HepG2 (cell line): ENCODE data around the gene PAM16. TPM values are rescaled to one million over a fixed set of nuclear protein-coding genes. Genes with fewer than 3 reads are reported as not detected.
A peak's percentile ranks its signal among the peaks of the same experiment; 100 is the strongest.

ENCODE experiments used
- ATAC-seq: fragments of 200-7000 bp; cut with Tn5 transposase; 3 replicates; pipeline ENCODE4 v1.9.1; 2020; ENCODE audit warnings: mild to moderate bottlenecking, moderate library complexity
- BruUV-seq: library from RNA; stranded (reverse); fragments of 400-500 nt; replicated peaks from 2 replicates; lab custom pipeline; 2021; lab: Mats Ljungman, UMichigan
- CTCF ChIA-PET: fragments of 300-600 bp; formaldehyde crosslinking; extraction: SDS; loops from one replicate; lab custom pipeline; 2021; ENCODE audit warnings: low total read pairs, inconsistent platforms, low intra/inter-chr PET ratio; lab: Yijun Ruan, JAX
- POLR2A ChIA-PET: fragments of 350-600 bp; sonication (Branson Sonifier 250); formaldehyde crosslinking; loops from one replicate; lab custom pipeline; 2020; ENCODE audit warnings: antibody characterized with exemption, inconsistent platforms; lab: Yijun Ruan, JAX
- DNase-seq: peaks from one replicate; pipeline ENCODE4 v3.0.0-alpha.2; 2015; ENCODE audit warnings: low spot score
- FAIRE-seq: peaks from 3 replicates; lab custom pipeline; 2011; peaks lifted over from hg19 to GRCh38; lab: Jason Lieb, UNC
- H2AFZ ChIP-seq: one replicate; pipeline ENCODE4 v1.6.1; 2011; ENCODE audit warnings: low read length, inconsistent platforms
- H3K27ac ChIP-seq: fragments of 300-600 bp; 3 replicates; pipeline ENCODE4 v1.8.0; 2011; ENCODE audit warnings: mixed run types, mild to moderate bottlenecking, mixed read lengths, low read length, inconsistent platforms; ENCODE audit not compliant: insufficient read depth; ENCODE audit errors: extremely low read length
- H3K27me3 ChIP-seq, 2 experiments: fragments of 200-600 bp in 1 of 2; 2 replicates in 1 of 2; 3 replicates in 1 of 2; pipeline versions ENCODE4 v1.6.0 to v1.8.0; 2011; ENCODE audit warnings: low read length in 2 of 2, mild to moderate bottlenecking in 2 of 2, moderate library complexity in 2 of 2, inconsistent platforms in 1 of 2; ENCODE audit not compliant: insufficient read depth in 2 of 2, control insufficient read depth in 1 of 2
- H3K36me3 ChIP-seq, 2 experiments: fragments of 200-600 bp in 1 of 2; replicated peaks in 1 of 2; 2 replicates in 1 of 2; 3 replicates in 1 of 2; pipeline versions ENCODE4 v1.5.1 to v1.8.0; 2011; ENCODE audit warnings: low read length in 2 of 2, inconsistent platforms in 1 of 2; ENCODE audit not compliant: insufficient read depth in 2 of 2, control insufficient read depth in 1 of 2
- H3K4me1 ChIP-seq: 2 replicates; pipeline ENCODE4 v1.5.1; 2012; ENCODE audit warnings: low read length, inconsistent platforms; ENCODE audit not compliant: insufficient read depth
- H3K4me2 ChIP-seq: 2 replicates; pipeline ENCODE4 v1.6.0; 2011; ENCODE audit warnings: low read depth, low read length, inconsistent platforms
- H3K4me3 ChIP-seq, 3 experiments: fragments of 200-600 bp in 1 of 3; sonication (generic), shearing (Covaris generic) in 1 of 3; replicated peaks in 1 of 3; 2 replicates each; pipeline ENCODE4 v1.5.1; 2011 to 2016; ENCODE audit warnings: low read length in 3 of 3, inconsistent platforms in 2 of 3, low read depth in 2 of 3, mild to moderate bottlenecking in 2 of 3, control low read depth in 1 of 3, mixed read lengths in 1 of 3; ENCODE audit not compliant: insufficient read depth in 1 of 3
- H3K79me2 ChIP-seq: one replicate; pipeline ENCODE4 v1.6.1; 2011; ENCODE audit warnings: low read length, inconsistent platforms; ENCODE audit not compliant: insufficient read depth
- H3K9ac ChIP-seq: 2 replicates; pipeline ENCODE4 v1.6.0; 2011; ENCODE audit warnings: mild to moderate bottlenecking, low read depth, low read length, inconsistent platforms; ENCODE audit not compliant: insufficient read depth
- H3K9me3 ChIP-seq: 2 replicates; pipeline ENCODE4 v1.5.1; 2012; ENCODE audit warnings: mild to moderate bottlenecking, low read length
- H4K20me1 ChIP-seq: 2 replicates; pipeline ENCODE4 v1.6.0; 2011; ENCODE audit warnings: inconsistent platforms, mild to moderate bottlenecking, low read length, moderate library complexity; ENCODE audit not compliant: insufficient read depth
- ARID3A ChIP-seq: IDR thresholded peaks from 2 replicates; pipeline ENCODE4 v1.6.1; 2012; ENCODE audit warnings: low read depth, low read length, improper control_type of control experiment
- BHLHE40 ChIP-seq: IDR thresholded peaks from 2 replicates; pipeline ENCODE4 v1.6.1; 2011; ENCODE audit warnings: low read length, improper control_type of control experiment
- CBX5 ChIP-seq: sonication (generic); formaldehyde crosslinking; IDR thresholded peaks from 2 replicates; pipeline ENCODE4 v1.4.0; 2020; ENCODE audit warnings: missing genetic modification reagents, borderline replicate concordance
- CSRNP2 ChIP-seq: sonication (generic); formaldehyde crosslinking; conservative IDR thresholded peaks from 2 replicates; pipeline ENCODE4 v1.8.0; 2022; ENCODE audit warnings: low read depth, missing genetic modification reagents
- GLI4 ChIP-seq: sonication (generic); formaldehyde crosslinking; IDR thresholded peaks from 2 replicates; pipeline ENCODE4 v1.5.1; 2020; ENCODE audit warnings: missing genetic modification reagents, mild to moderate bottlenecking, moderate library complexity, borderline replicate concordance
- HNF4A ChIP-seq: sonication (generic); formaldehyde crosslinking; IDR thresholded peaks from 2 replicates; pipeline ENCODE4 v1.4.0; 2020; ENCODE audit warnings: missing genetic modification reagents
- HOXA3 ChIP-seq: sonication (generic); formaldehyde crosslinking; IDR thresholded peaks from 2 replicates; pipeline ENCODE4 v1.5.0; 2020; ENCODE audit warnings: missing genetic modification reagents
- IRF9 ChIP-seq: sonication (generic); formaldehyde crosslinking; IDR thresholded peaks from 2 replicates; pipeline ENCODE4 v1.8.0; 2022; ENCODE audit warnings: missing genetic modification reagents, mild to moderate bottlenecking, borderline replicate concordance
- RBFOX2 ChIP-seq: fragments of 200-400 bp; formaldehyde crosslinking; IDR thresholded peaks from 2 replicates; pipeline ENCODE4 v1.6.1; 2017; ENCODE audit warnings: low read depth, mild to moderate bottlenecking, low read length
- TBX2 ChIP-seq: sonication (generic); formaldehyde crosslinking; IDR thresholded peaks from 2 replicates; pipeline ENCODE4 v1.5.0; 2020; ENCODE audit warnings: missing genetic modification reagents, mild to moderate bottlenecking, borderline replicate concordance
- YY1 ChIP-seq: IDR thresholded peaks from 2 replicates; pipeline ENCODE4 v1.6.1; 2011; ENCODE audit warnings: low read length, low read depth, moderate library complexity, mild to moderate bottlenecking; ENCODE audit not compliant: insufficient read depth, insufficient replicate concordance
- ZBTB34 ChIP-seq: sonication (generic); formaldehyde crosslinking; IDR thresholded peaks from 2 replicates; pipeline ENCODE4 v1.8.0; 2022; ENCODE audit warnings: mild to moderate bottlenecking, missing genetic modification reagents
- ZNF430 ChIP-seq: sonication (generic); formaldehyde crosslinking; IDR thresholded peaks from 2 replicates; pipeline ENCODE4 v1.9.0; 2021; ENCODE audit warnings: mild to moderate bottlenecking, missing genetic modification reagents
- ZNF543 ChIP-seq: sonication (generic); formaldehyde crosslinking; IDR thresholded peaks from 2 replicates; pipeline ENCODE4 v1.4.0; 2020; ENCODE audit warnings: mild to moderate bottlenecking, missing genetic modification reagents
- ZNF773 ChIP-seq: sonication (generic); formaldehyde crosslinking; IDR thresholded peaks from 2 replicates; pipeline ENCODE4 v1.4.0; 2020; ENCODE audit warnings: missing genetic modification reagents, borderline replicate concordance
- ZNF780A ChIP-seq: sonication (generic); formaldehyde crosslinking; IDR thresholded peaks from 2 replicates; pipeline ENCODE4 v1.8.0; 2022; ENCODE audit warnings: mild to moderate bottlenecking, missing genetic modification reagents, moderate library complexity
- WGBS: methylation state at CpG from one replicate; pipeline ENCODE4 v1.1.6; 2017; ENCODE audit warnings: low lambda C conversion rate; 5-methylcytosine and 5-hydroxymethylcytosine counted together
- in situ Hi-C: cut with HindIII; loops from 2 replicates; pipeline ENCODE4 v1.10.0; 2017; ENCODE audit warnings: low pct_unique_long_range_greater_than_20kb; ENCODE audit not compliant: extremely low pct_ligation_motif_present
- intact Hi-C: fragments of 100-400 bp; cut with micrococcal nuclease; formaldehyde crosslinking; loops from one replicate; pipeline ENCODE4 v1.10.0; 2022; ENCODE audit not compliant: unreplicated experiment
- polyA plus RNA-seq, 8 experiments: library from polyadenylated mRNA; depleted of rRNA in 3 of 8; stranded (reverse) in 7 of 8; unstranded in 1 of 8; fragments of >200 nt; fragmentation: Illumina TruSeq in 4 of 8; extraction: Trizol in 4 of 8; gene quantifications; 2 replicates each; pipeline versions ENCODE4 v1.2.1 to v1.2.3, GENCODE V29; 2011 to 2016; ENCODE audit warnings: low read depth in 4 of 8, missing spikeins in 1 of 8, mixed read lengths in 1 of 8; ENCODE audit not compliant: insufficient read depth in 1 of 8
- total RNA-seq, 5 experiments: library from RNA; depleted of rRNA; stranded (reverse); fragments of >200 nt; fragmentation: Illumina TruSeq; extraction: Trizol; gene quantifications; 2 replicates each; pipeline ENCODE4 v1.2.3, GENCODE V29; 2016; ENCODE audit warnings: low read depth in 1 of 5

PAM16 gene
- total and polyA plus RNA-seq, 2 of the 13 experiments (the other 11 are each of a cell fraction or from before 2014, with no cell fraction given) = 51.5 to 51.8 TPM

- ATAC-seq (peak; percentile 84), FAIRE-seq (peak; percentile 92), DNase-seq (peak; percentile 92)
- Histone ChIP-seq H3K27ac (no peak overlapping the region), H3K27me3 (peaks cover 3 to 25% of the 10 kb centered on the region in 2 experiments; a peak in 4 of 5 replicates), H3K4me2 (peak overlapping the region; percentile 63), H3K9me3 (no peaks in the 10 kb centered on the region), H3K79me2 (no peaks in the 10 kb centered on the region), H3K36me3 (no peaks in the 10 kb centered on the region), H3K4me1 (peaks cover 81% of the 10 kb centered on the region), H3K4me3 (peak overlapping the region in 1 of 3 experiments; percentile 48; a peak in 1 of 6 replicates), H4K20me1 (0 out of 2 replicates have a peak, but pooled peaks cover 3% of the 10 kb centered on the region), H2AFZ (no peak overlapping the region), H3K9ac (no peak overlapping the region)
- 4% methylated on average over 31 of the region's 43 CpGs for WGBS
- ChIA-PET CTCF (interaction anchor here (0.7 to 6.7 kb wide), 5 partner anchors 11 to 89 kb away, joined by 3 to 69 read pairs (median 4); no protein-coding TSS in a partner anchor), POLR2A (interaction anchor here (1.4 to 3.3 kb wide), 3 partner anchors 10 to 40 kb away, joined by 3 to 11 read pairs (median 11); no protein-coding TSS in a partner anchor)
- intact Hi-C loops (loop anchor here (1.0 kb wide), 2 partner anchors 16 to 24 kb away; no protein-coding TSS in a partner anchor), in situ Hi-C loops (no loop called here)
- no TSS peak for BruUV-seq
- TF ChIP-seq ARID3A (no peak), YY1 (peak; percentile 51), CBX5 (peak; percentile 26; the same call in 1 of the 2 replicates), CSRNP2 (CRISPR knock-in tag) (0 out of 2 replicates have a peak, but pooled peaks have one; percentile 22), RBFOX2 (no peak), GLI4 (CRISPR knock-in tag) (no peak), ZNF773 (no peak), IRF9 (CRISPR knock-in tag) (peak; percentile 3; the same call in 1 of the 2 replicates), HOXA3 (CRISPR knock-in tag) (peak; percentile 78), ZNF543 (CRISPR knock-in tag) (0 out of 2 replicates have a peak, but pooled peaks have one; percentile 53), ZNF430 (CRISPR knock-in tag) (no peak), TBX2 (CRISPR knock-in tag) (peak; percentile 46), ZBTB34 (0 out of 2 replicates have a peak, but pooled peaks have one; percentile 59), ZNF780A (CRISPR knock-in tag) (peak; percentile 2; the same call in 1 of the 2 replicates), HNF4A (peak; percentile 9; the same call in 1 of the 2 replicates), BHLHE40 (peak; percentile 49)
Measured at GRCh38 chr16:4313563-4314531, 37.3 kb downstream of the PAM16 start.
